ENCODE measurements around the gene SLC31A1. TPM values are rescaled to one million over a fixed set of nuclear protein-coding genes. Genes with fewer than 3 reads are reported as not detected.

Gene SLC31A1
- total and polyA plus RNA-seq, 2 donors (not counting 3 experiments of a cell fraction or from before 2014, with no cell fraction given) = 13.5 to 22.7 TPM

- Histone ChIP-seq H3K4me2 (ENCODE audit: insufficient read depth, low read length) (no peak overlapping the region), H3K27me3 (ENCODE audit: control insufficient read depth in 2 of 2, insufficient read depth in 2 of 2, low read length in 2 of 2) (no peaks in the 10 kb centered on the region), H4K20me1 (replicated peaks; ENCODE audit: control insufficient read depth, extremely low read depth, insufficient read depth, low read length) (no peaks in the 10 kb centered on the region), H3K27ac (ENCODE audit: insufficient read depth, low read depth, low read length) (no peak overlapping the region), H2AFZ (ENCODE audit: low read depth, low read length) (no peak overlapping the region), H3K36me3 (ENCODE audit: control insufficient read depth in 2 of 2, extremely low read depth in 1 of 2, insufficient read depth in 2 of 2, low read length in 2 of 2) (peaks cover 0 to 2% of the 10 kb centered on the region in 2 experiments), H3K4me1 (ENCODE audit: control insufficient read depth, extremely low read depth, insufficient read depth, low read length) (no peaks in the 10 kb centered on the region), H3K9me1 (replicated peaks; ENCODE audit: control insufficient read depth, extremely low read depth, insufficient read depth, low read length) (no peaks in the 10 kb centered on the region), H3K9me3 (replicated peaks; ENCODE audit: control insufficient read depth, insufficient read depth, low read length) (no peaks in the 10 kb centered on the region), H3K9ac (replicated peaks; ENCODE audit: extremely low read depth, insufficient read depth, low read length) (no peak overlapping the region), H3K4me3 (replicated peaks in 1 of 3; ENCODE audit: insufficient read depth in 1 of 3, low read depth in 1 of 3, low read length in 3 of 3) (no peak overlapping the region), H3K79me2 (ENCODE audit: control insufficient read depth, insufficient read depth, low read length) (no peaks in the 10 kb centered on the region)
- DNase-seq (ENCODE audit: low read depth, low spot score) (no peak), FAIRE-seq (no peak)
- ChIA-PET CTCF (no interaction called here), POLR2A (no interaction called here)
- intact Hi-C loops (cut with micrococcal nuclease) (no loop called here), dilution Hi-C loops (cut with MboI; ENCODE audit: extremely low pct_ligation_motif_present, low sequenced_read_pairs) (no loop called here)
- no TSS peak for BruUV-seq (replicated peaks)
- TF ChIP-seq CTCF (IDR thresholded peaks at IDR 0.05; ENCODE audit: extremely low read depth in 1 of 2, insufficient read depth in 1 of 2, low read depth in 1 of 2, low read length in 2 of 2) (no peak), EZH2 (IDR thresholded peaks at IDR 0.05; ENCODE audit: borderline replicate concordance, low read depth, low read length, severe bottlenecking) (no peak), POLR2AphosphoS5 (IDR thresholded peaks at IDR 0.05; ENCODE audit: insufficient read depth, low read depth, low read length) (no peak), JUN (IDR thresholded peaks at IDR 0.05; ENCODE audit: borderline replicate concordance, insufficient read depth, insufficient read length, low read depth) (no peak), MYC (IDR thresholded peaks at IDR 0.05; ENCODE audit: low read depth, low read length) (no peak)
Measured at GRCh38 chr9:113246928-113247327, 25.6 kb downstream of the SLC31A1 start.

DNA sequence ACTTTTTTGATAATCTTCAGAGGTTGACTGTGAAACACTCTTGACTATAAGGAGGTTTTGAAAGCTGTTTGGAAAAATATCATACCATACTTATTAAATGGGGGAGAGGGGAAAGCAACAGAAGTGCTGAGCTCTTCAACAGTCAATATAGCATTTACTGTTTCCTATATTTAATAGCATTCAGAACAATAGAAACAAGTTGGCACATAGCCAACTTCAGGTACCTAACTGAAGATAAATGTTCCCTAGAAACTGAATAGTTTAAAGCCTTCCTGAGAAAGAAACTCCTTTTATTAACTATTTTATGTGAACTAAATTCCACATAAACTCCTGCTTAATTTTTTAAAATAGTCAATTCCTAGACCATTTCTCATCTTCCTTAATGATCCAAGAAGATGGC is 26.3 kb downstream of the SLC31A1 start:
- H3K27me3 ChIP-seq (ENCODE audit: control insufficient read depth in 2 of 2, insufficient read depth in 2 of 2, low read length in 2 of 2) = no peaks in the 10 kb centered on the region
- H2AFZ ChIP-seq (ENCODE audit: low read depth, low read length) = no peak overlapping the region
- H3K4me2 ChIP-seq (ENCODE audit: insufficient read depth, low read length) = no peak overlapping the region
- ChIA-PET POLR2A (no interaction called here), CTCF (no interaction called here)
- TF ChIP-seq MAX (IDR thresholded peaks at IDR 0.05; ENCODE audit: insufficient read depth, insufficient read length) (no peak), CTCF (IDR thresholded peaks at IDR 0.05; ENCODE audit: extremely low read depth in 1 of 2, insufficient read depth in 1 of 2, low read depth in 1 of 2, low read length in 2 of 2) (no peak), MYC (IDR thresholded peaks at IDR 0.05; ENCODE audit: low read depth, low read length) (no peak), GATA2 (IDR thresholded peaks at IDR 0.05; ENCODE audit: insufficient read depth, insufficient read length, low read depth, low read length) (no peak)
- no peaks in the 10 kb centered on the region for H3K4me1 ChIP-seq (ENCODE audit: control insufficient read depth, extremely low read depth, insufficient read depth, low read length)
- no peaks in the 10 kb centered on the region for H4K20me1 ChIP-seq (replicated peaks; ENCODE audit: control insufficient read depth, extremely low read depth, insufficient read depth, low read length)
- H3K79me2 ChIP-seq (ENCODE audit: control insufficient read depth, insufficient read depth, low read length) = no peaks in the 10 kb centered on the region
- H3K9me1 ChIP-seq (replicated peaks; ENCODE audit: control insufficient read depth, extremely low read depth, insufficient read depth, low read length) = no peaks in the 10 kb centered on the region
- H3K4me3 ChIP-seq (replicated peaks in 1 of 3; ENCODE audit: insufficient read depth in 1 of 3, low read depth in 1 of 3, low read length in 3 of 3) = no peak overlapping the region
- dilution Hi-C loops (cut with MboI; ENCODE audit: extremely low pct_ligation_motif_present, low sequenced_read_pairs) = no loop called here
- no peak overlapping the region for H3K9ac ChIP-seq (replicated peaks; ENCODE audit: extremely low read depth, insufficient read depth, low read length)
- no TSS peak for BruUV-seq (replicated peaks)
- peak; percentile 15 for DNase-seq (ENCODE audit: low read depth, low spot score)
- intact Hi-C loops (cut with micrococcal nuclease) = no loop called here
- no peak overlapping the region for H3K27ac ChIP-seq (ENCODE audit: insufficient read depth, low read depth, low read length)
- no peak for FAIRE-seq
- no peaks in the 10 kb centered on the region for H3K36me3 ChIP-seq (ENCODE audit: control insufficient read depth in 2 of 2, extremely low read depth in 1 of 2, insufficient read depth in 2 of 2, low read length in 2 of 2)
- H3K9me3 ChIP-seq (replicated peaks; ENCODE audit: control insufficient read depth, insufficient read depth, low read length) = no peaks in the 10 kb centered on the region
